HG02981 (cell line): ENCODE measurements around the gene KPNA1.

Source experiments
- ATAC-seq: cut with Tn5 transposase; IDR thresholded peaks from one replicate; pipeline ENCODE4 v1.9.1; 2021; ENCODE audit warnings: mild to moderate bottlenecking, moderate library complexity; ENCODE audit not compliant: unreplicated experiment

KPNA1 gene

DNA sequence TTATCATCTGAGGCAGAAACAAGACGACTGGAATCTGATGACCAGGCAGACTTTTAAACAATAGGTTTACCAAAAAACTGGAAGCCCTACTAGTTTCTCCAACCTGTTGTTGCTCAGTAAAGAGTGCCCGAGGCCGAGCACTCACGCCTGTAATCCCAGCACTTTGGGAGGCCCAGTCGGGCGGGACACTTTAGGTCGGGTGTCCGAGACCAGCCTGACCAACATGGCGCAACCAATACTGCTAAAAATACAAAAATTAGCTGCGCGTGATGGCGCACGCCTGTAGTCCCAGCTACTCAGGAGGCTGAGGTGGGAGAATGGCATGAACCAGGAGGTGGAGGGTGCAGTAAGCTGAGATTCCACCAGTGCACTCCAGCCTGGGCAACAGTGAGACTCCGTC is 97.8 kb downstream of the KPNA1 start:
- no peak for ATAC-seq

- ATAC-seq, result peak; percentile 78
Measured at GRCh38 chr3:122415762-122416654, 98.7 kb downstream of the KPNA1 start, which contains the start of gene WDR5B. Gene WDR5B, minus strand, starts transcription at chr3:122416062. Its CDS starts 534 bp downstream, at chr3:122415528.

- ATAC-seq, result peak; percentile 50
Measured at GRCh38 chr3:122415104-122415744, 99.5 kb downstream of the KPNA1 start.

DNA sequence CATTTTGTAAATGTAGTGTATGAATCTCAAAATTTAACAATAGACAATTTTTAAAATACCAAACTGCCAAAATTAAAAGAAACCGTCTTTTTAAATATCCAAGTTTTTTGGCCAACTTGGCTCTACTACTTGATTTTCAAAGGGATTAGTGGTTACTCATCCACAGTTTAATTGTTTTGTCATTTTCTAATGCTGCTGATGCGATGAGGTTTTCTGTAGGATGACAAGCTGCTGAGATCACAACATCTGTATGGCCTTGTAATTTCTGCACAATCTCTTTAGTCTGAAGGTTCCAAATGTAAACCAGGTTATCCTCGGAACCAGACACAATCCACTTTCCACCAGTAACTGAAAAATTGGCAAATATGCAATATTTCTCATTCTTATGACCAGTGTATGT is 100.3 kb downstream of the KPNA1 start:
- ATAC-seq, result no peak

GRCh38 chr3:122410639-122411038 is 104.1 kb downstream of the KPNA1 start:
- no peak for ATAC-seq

DNA sequence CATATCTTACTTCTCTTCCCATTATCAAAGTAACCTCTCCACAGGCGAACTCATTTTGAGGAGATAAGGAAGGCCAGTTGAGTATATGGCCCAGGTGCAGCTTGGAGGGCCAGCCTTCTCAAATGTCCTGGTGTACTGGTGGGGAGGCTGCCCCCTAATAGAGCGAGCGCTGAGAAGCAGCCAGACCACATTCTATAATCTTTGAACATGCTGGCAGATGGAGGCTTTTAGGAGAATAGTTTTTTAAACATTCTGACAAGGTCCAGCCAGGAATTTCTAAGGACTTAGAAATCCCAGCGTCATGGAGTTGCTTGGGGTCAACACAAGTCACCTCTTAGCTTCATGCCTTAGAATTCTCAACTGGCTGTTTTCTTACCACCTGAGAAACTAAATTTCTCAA is 104.6 kb downstream of the KPNA1 start:
- ATAC-seq, result no peak

DNA sequence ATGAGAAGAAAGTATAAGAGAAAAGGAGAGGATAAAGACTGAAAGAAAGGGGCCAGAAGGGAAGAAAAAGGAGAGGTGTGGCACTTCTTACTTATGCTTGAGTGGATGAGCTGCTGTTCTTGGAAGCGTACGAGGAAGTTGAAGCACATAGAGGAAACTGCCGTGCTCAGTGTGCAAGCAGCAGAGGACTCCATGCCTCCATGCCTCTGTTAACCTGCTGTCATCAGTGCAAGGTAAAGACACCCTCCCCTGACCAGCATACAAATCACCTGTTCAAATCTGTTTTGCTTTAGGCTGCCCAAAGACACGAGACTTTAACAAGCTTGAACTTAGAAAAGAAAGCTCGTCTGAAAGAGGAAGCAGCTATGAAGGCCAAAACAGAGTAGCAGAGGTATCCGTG is 105.3 kb downstream of the KPNA1 start:
- no peak for ATAC-seq

DNA sequence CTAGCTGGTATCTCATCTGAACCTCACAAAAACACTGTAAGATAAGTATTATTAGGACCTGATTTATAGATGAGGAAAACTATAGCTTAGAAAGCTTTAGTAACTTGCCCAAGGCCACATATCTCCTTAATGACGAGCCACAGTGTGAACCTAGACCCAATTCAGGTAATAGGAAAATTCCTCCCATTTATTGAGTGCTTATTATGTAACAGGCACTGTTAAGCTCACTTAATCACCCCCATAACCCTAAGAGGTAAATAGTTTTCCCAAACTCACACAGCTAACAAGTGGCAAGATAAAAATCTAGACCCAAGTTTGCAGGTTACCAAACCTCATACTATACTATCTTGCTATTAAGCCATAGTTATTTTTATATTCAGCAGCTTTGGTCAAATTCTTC is 106.8 kb downstream of the KPNA1 start:
- no peak for ATAC-seq

DNA sequence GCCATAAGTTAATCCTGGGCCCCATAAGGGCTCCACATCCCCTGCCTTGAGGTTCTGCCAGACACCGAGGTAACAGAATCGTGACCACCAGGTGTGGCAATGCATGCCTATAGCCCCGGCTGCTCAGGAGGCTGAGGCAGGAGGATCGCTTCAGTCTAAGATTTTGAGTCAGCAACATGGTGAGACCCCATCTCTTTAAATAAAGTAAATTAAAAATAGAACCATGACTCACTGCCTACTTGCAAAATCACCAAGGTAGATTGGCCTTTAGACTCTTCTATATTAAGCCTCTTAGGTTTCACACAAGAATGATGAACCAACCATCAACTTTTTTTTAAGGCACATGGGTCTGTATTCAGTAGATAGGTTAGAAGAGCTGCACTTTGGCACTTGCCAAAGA is 108.5 kb downstream of the KPNA1 start:
- ATAC-seq, result no peak

GRCh38 chr3:122405015-122405414 is 109.7 kb downstream of the KPNA1 start:
- no peak for ATAC-seq

DNA sequence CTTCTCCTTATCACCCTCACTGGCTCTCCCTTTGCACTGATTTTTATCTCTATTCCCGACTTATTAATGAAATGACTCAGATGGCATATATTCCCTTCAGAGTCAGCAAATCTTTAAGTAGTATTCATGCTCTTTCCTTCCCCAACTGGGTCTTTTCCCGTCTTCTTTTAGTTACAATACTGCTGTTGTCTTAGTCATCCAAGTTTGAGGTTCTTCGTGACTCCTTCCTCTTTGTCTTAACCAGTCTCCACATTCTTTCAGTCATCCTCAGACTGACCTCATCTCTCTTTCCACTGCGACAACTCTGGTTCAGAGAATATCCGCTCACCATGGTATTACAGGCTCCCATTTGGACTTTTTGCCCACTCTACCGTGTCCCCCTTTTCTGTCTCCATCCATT is 111.2 kb downstream of the KPNA1 start:
- ATAC-seq, result no peak

DNA sequence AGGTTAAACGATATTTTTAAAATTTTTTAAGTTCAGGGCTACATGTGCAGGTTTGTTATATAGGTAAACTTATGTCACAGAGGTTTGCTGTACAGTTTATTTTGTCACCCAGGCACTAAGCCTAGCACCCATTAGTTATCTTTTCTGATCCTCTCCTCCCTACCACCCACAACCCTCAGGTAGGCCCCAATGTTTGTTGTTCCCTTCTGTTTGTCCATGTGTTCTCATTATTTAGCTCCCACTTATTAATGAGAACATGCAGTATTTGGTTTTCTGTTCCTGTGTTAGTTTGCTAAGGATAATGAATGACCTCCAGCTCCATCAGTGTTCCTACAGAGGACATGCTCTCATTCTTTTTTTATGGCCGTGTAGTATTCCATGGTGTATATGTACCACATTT is 115.8 kb downstream of the KPNA1 start:
- no peak for ATAC-seq

DNA sequence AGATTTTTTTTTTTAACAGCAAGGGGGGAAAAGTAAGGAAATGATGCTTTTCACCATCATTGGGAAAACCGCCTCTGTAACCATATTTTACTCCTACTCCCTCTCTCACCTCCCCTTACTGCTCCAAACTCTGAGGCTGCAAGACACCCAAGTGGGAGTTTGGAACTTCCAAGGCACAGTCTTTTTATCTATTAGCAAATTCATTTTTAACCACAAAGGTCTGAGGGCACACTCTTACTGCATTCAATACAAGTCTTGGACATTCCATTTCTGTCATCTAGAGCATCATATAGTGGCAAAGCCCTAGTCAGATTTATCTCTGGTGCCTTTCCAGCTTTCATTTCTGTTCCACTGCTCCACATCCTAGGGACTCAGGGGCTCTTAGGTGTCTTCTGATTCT is 117.5 kb downstream of the KPNA1 start:
- no peak for ATAC-seq

- ATAC-seq, result no peak
Measured at GRCh38 chr3:122396511-122396910, 118.2 kb downstream of the KPNA1 start.

- ATAC-seq, result no peak
Measured at GRCh38 chr3:122395582-122395981, 119.2 kb downstream of the KPNA1 start.

DNA sequence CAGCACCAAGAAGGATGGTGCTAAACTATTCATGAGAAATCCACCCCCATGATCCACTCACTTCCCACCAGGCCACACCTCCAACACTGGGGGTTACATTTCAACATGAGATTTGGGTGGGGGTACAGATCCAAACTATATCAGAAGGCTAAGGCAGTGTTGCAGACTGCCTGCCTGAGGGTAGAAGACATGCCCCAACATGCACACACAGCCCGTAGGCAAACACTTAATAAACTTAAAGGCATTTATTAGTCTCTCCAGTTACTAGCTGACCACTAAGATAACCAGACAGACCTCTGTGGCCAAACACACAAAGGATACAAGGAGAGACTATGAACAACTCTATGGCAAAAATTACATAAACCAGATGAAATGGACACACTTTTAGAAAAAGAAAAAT is 120.6 kb downstream of the KPNA1 start:
- ATAC-seq, result no peak

- ATAC-seq, result no peak
Measured at GRCh38 chr3:122392868-122393844, 121.6 kb downstream of the KPNA1 start.

DNA sequence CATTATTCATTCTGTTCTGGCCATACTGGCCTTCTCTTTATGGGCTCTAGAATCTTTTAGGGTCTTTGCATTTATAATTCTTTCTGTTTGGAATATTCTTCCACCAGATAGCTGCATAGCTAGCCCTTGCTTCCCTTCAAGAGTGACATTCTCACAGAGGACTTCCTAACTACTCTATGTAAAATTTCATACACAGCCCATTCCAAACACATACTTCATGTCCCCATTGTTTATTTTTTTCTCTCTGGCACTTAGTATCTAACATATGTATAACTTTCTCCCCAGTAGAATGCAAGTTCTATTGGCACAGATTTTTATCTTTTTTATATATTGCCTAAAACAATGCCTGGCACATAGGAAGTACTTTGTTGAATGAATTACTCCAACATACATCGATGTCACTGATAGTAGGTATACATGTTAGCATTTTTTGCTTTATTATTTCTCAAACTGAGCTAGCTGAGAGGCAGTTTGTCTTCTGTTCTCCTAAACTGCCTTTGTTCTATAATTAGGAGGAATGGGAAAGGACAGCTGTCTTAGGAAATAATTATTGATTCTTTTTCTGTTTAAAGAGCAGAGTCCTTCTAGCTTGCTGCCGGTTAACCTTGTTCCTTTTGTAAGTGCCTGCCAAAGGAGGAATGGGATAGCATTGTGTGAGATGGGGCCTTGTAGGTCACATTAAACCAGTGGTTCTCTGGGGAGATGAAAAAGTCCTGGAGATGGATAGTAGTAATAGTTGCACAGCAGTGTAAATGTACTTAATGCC is 122.9 kb downstream of the KPNA1 start:
- ATAC-seq, result no peak

DNA sequence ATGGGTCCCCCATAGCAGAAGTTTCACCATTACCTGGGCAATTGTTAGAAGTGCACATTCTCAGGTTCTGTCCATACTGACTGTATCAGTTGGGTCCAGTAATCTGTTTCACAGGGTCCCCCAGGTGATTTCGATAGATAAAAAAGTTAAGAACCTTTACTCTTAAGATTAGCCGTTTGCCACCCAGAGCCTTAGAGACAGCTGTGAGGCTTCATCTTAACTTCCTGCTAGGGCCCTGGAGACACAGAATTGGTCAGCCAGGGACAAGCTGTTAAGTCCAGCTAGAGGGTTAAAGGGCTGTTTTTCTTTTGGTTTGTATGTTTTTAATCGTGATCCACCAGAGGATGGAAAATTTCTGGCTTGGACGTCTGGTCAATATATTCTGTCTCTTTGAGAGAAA is 124.1 kb downstream of the KPNA1 start:
- no peak for ATAC-seq

- ATAC-seq, result no peak
Measured at GRCh38 chr3:122389892-122390291, 124.8 kb downstream of the KPNA1 start.
